A549 (cell line): ENCODE results near the gene ANO3. TPM values are rescaled to one million over a fixed set of nuclear protein-coding genes. Genes with fewer than 3 reads are reported as not detected.
"Not testable (repeated sequence)": the region's sequence is repeated elsewhere in the genome, so short reads cannot be mapped to it uniquely, and the experiment has no call there.

Source experiments
- ATAC-seq, 2 experiments: fragments of 200-7000 bp in 1 of 2; fragments of >200 bp in 1 of 2; cut with Nextera tagmentation in 1 of 2; cut with Tn5 transposase in 1 of 2; 3 replicates each; pipeline versions ENCODE4 v1.8.0 to v1.9.1; 2018 to 2020; ENCODE audit warnings: mild to moderate bottlenecking in 1 of 2, moderate library complexity in 1 of 2
- CTCF ChIA-PET: fragments of 300-600 bp; sonication (Branson Sonifier 250); formaldehyde crosslinking; extraction: SDS; loops from one replicate; lab custom pipeline; 2021; ENCODE audit warnings: antibody characterized with exemption, inconsistent platforms; lab: Yijun Ruan, JAX
- POLR2A ChIA-PET: fragments of 350-600 bp; formaldehyde crosslinking; extraction: SDS; loops from one replicate; lab custom pipeline; 2021; ENCODE audit warnings: antibody characterized with exemption, inconsistent platforms; lab: Yijun Ruan, JAX
- DNase-seq, 2 experiments: peaks; one replicate each; pipeline versions ENCODE4 v3.0.0 to v3.0.0-alpha.2; 2011 to 2016; ENCODE audit warnings: low read depth in 1 of 2, low spot score in 1 of 2
- FAIRE-seq: peaks from 2 replicates; lab custom pipeline; 2011; peaks lifted over from hg19 to GRCh38; lab: Jason Lieb, UNC
- H3K27ac ChIP-seq, 2 experiments: fragments of >200 bp; sonication (Bioruptor Twin); formaldehyde crosslinking; 3 replicates each; pipeline ENCODE4 v1.5.1; 2016 to 2017
- H3K4me1 ChIP-seq: fragments of >200 bp; sonication (Bioruptor Twin); formaldehyde crosslinking; 3 replicates; pipeline ENCODE4 v1.6.1; 2016
- H3K4me2 ChIP-seq: fragments of >200 bp; sonication (Bioruptor Twin); formaldehyde crosslinking; 3 replicates; pipeline ENCODE4 v1.6.1; 2016
- H3K4me3 ChIP-seq: fragments of >200 bp; sonication (Bioruptor Twin); formaldehyde crosslinking; 3 replicates; pipeline ENCODE4 v1.5.1; 2016
- H3K9me3 ChIP-seq: fragments of >200 bp; sonication (Bioruptor Twin); formaldehyde crosslinking; 3 replicates; pipeline ENCODE4 v1.6.1; 2016
- BHLHE40 ChIP-seq: IDR thresholded peaks from 2 replicates; pipeline ENCODE4 v1.6.1; 2012; ENCODE audit warnings: low read depth, low read length, inconsistent platforms
- CBX2 ChIP-seq: fragments of 200-600 bp; sonication (generic); IDR thresholded peaks from 2 replicates; pipeline ENCODE4 v1.6.1; 2016; ENCODE audit warnings: low read depth, mild to moderate bottlenecking, borderline replicate concordance
- CEBPB ChIP-seq, 2 experiments: fragments of >200 bp in 1 of 2; sonication (Bioruptor Twin) in 1 of 2; formaldehyde crosslinking in 1 of 2; IDR thresholded peaks; 2 replicates each; pipeline ENCODE4 v1.6.1; 2012 to 2016
- CHD4 ChIP-seq: fragments of 200-600 bp; sonication (generic); IDR thresholded peaks from 2 replicates; pipeline ENCODE4 v1.6.1; 2016; ENCODE audit warnings: antibody characterized with exemption, mild to moderate bottlenecking, borderline replicate concordance
- EP300 ChIP-seq, 2 experiments: fragments of >200 bp; sonication (Bioruptor Twin); formaldehyde crosslinking; IDR thresholded peaks; 2 replicates in 1 of 2; 3 replicates in 1 of 2; pipeline ENCODE4 v1.6.1; 2016 to 2017
- FOSB ChIP-seq: fragments of 250-450 bp; sonication (Bioruptor Pico); IDR thresholded peaks from 2 replicates; pipeline ENCODE4 v1.5.0; 2020; ENCODE audit warnings: mild to moderate bottlenecking, moderate library complexity
- HOXB5 ChIP-seq: fragments of 250-450 bp; sonication (Bioruptor Pico); IDR thresholded peaks from 2 replicates; pipeline ENCODE4 v1.5.0; 2020; ENCODE audit warnings: mild to moderate bottlenecking, moderate library complexity
- KDM5A ChIP-seq: fragments of 200-600 bp; sonication (generic); IDR thresholded peaks from 2 replicates; pipeline ENCODE4 v1.6.1; 2016; ENCODE audit warnings: antibody characterized with exemption, mild to moderate bottlenecking
- MAFK ChIP-seq: fragments of 450-650 bp; IDR thresholded peaks from 2 replicates; pipeline ENCODE4 v1.6.1; 2014; ENCODE audit not compliant: partially characterized antibody
- MAZ ChIP-seq: fragments of 150-350 bp; IDR thresholded peaks from 2 replicates; pipeline ENCODE4 v1.6.1; 2014; ENCODE audit warnings: antibody characterized with exemption, low read depth, low read length, borderline replicate concordance
- NPAS2 ChIP-seq: fragments of 250-450 bp; sonication (Bioruptor Pico); IDR thresholded peaks from 2 replicates; pipeline ENCODE4 v1.8.0; 2022; ENCODE audit warnings: mild to moderate bottlenecking, moderate library complexity, borderline replicate concordance
- NR3C1 ChIP-seq: fragments of >200 bp; sonication (Bioruptor Twin); formaldehyde crosslinking; IDR thresholded peaks from 3 replicates; pipeline ENCODE4 v1.6.1; 2017
- POLR2A ChIP-seq: IDR thresholded peaks from 2 replicates; pipeline ENCODE4 v1.6.1; 2012; ENCODE audit warnings: mild to moderate bottlenecking, low read length
- POLR2AphosphoS2 ChIP-seq: conservative IDR thresholded peaks from 2 replicates; pipeline ENCODE4 v1.6.1; 2012; ENCODE audit warnings: low read length, improper control_type of control experiment, inconsistent platforms
- RAD21 ChIP-seq, 2 experiments: fragments of >200 bp in 1 of 2; sonication (Bioruptor Twin) in 1 of 2; formaldehyde crosslinking in 1 of 2; IDR thresholded peaks in 1 of 2; conservative IDR thresholded peaks in 1 of 2; 2 replicates in 1 of 2; 3 replicates in 1 of 2; pipeline ENCODE4 v1.6.1; 2012 to 2018; ENCODE audit warnings: inconsistent platforms in 1 of 2
- RCOR1 ChIP-seq: fragments of 150-350 bp; IDR thresholded peaks from 2 replicates; pipeline ENCODE4 v1.6.1; 2014; ENCODE audit warnings: antibody characterized with exemption, low read length, low read depth
- ZNF302 ChIP-seq: fragments of 250-450 bp; sonication (Bioruptor Pico); IDR thresholded peaks from 2 replicates; pipeline ENCODE4 v1.9.0; 2021; ENCODE audit warnings: inconsistent platforms, mild to moderate bottlenecking, moderate library complexity
- WGBS: methylation state at CpG from one replicate; pipeline ENCODE4 v1.1.6; 2017; ENCODE audit errors: missing lambda C conversion rate; 5-methylcytosine and 5-hydroxymethylcytosine counted together
- polyA plus RNA-seq, 4 experiments: library from polyadenylated mRNA; depleted of rRNA in 3 of 4; stranded (reverse); fragments of >200 nt; fragmentation: RNase III in 1 of 4; extraction: RNeasy Plus Mini Kit Qiagen cat#74134 plus additional on column Dnase treatment in 1 of 4; gene quantifications; 2 replicates in 3 of 4; 3 replicates in 1 of 4; pipeline ENCODE4 v1.2.3, GENCODE V29; 2011 to 2017
- TF ChIP-seq, protein P1 (sequence below): fragments of 250-450 bp; sonication (Bioruptor Pico); IDR thresholded peaks from 2 replicates; pipeline ENCODE4 v1.5.0; 2021; ENCODE audit warnings: mild to moderate bottlenecking, moderate library complexity, borderline replicate concordance
- TF ChIP-seq, protein P2 (sequence below): IDR thresholded peaks from 2 replicates; pipeline ENCODE4 v1.6.1; 2012
- TF ChIP-seq, protein P3 (sequence below): IDR thresholded peaks from 2 replicates; pipeline ENCODE4 v1.6.1; 2012; ENCODE audit warnings: low read depth, borderline replicate concordance
- TF ChIP-seq, protein P4 (sequence below): fragments of >200 bp; sonication (Bioruptor Twin); formaldehyde crosslinking; IDR thresholded peaks from 3 replicates; pipeline ENCODE4 v1.6.1; 2016

Gene ANO3
- polyA plus RNA-seq, 2 of the 4 experiments (the other 2 are of a cell fraction): not detected

DNA sequence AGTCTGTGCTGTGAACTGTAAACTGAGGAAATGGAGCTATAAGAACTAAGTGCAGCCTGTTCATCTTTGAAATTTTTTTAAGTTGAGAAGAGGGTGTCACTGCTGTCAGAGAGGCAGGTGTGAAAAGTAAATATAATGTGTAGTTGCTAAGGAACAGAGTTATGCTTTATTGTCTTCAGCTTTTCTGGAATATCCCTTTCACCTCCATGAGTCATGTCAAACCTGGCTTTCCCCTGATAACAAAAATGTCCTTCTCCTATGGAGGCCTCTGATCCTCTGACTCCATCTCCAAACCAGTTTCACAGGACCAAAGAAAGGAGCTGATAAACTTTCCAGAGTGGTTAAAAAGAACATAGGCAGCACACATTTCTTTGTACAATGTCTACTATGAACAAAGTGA, 252.9 kb downstream of the ANO3 start (continued):
- TF ChIP-seq, protein P1, sequence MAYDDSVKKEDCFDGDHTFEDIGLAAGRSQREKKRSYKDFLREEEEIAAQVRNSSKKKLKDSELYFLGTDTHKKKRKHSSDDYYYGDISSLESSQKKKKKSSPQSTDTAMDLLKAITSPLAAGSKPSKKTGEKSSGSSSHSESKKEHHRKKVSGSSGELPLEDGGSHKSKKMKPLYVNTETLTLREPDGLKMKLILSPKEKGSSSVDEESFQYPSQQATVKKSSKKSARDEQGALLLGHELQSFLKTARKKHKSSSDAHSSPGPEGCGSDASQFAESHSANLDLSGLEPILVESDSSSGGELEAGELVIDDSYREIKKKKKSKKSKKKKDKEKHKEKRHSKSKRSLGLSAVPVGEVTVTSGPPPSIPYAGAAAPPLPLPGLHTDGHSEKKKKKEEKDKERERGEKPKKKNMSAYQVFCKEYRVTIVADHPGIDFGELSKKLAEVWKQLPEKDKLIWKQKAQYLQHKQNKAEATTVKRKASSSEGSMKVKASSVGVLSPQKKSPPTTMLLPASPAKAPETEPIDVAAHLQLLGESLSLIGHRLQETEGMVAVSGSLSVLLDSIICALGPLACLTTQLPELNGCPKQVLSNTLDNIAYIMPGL (CRISPR knock-in tag): no peak
- TF ChIP-seq, protein P2, sequence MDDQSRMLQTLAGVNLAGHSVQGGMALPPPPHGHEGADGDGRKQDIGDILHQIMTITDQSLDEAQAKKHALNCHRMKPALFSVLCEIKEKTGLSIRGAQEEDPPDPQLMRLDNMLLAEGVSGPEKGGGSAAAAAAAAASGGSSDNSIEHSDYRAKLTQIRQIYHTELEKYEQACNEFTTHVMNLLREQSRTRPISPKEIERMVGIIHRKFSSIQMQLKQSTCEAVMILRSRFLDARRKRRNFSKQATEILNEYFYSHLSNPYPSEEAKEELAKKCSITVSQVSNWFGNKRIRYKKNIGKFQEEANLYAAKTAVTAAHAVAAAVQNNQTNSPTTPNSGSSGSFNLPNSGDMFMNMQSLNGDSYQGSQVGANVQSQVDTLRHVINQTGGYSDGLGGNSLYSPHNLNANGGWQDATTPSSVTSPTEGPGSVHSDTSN: no peak

DNA sequence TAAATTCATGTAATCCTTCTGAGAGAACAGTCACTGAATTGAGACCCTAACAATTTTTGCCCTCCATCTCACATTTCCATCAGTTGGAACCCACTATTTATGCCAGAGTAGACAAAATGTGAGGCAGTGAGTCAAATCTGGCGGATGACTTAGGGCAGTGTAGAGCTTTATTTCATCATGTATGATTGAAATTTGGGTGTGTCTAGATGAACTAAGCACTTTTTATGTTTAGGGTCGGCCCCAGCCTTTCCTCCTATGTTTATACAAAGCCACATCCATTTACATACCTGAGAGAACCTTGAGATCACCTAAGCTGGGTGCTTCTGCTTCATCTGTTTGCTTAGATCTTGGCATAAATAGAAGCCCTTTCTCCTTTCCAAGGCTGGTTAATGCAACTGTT, 255.1 kb downstream of the ANO3 start:
- Histone ChIP-seq H3K4me2 (no peak overlapping the region), H3K9me3 (no peaks in the 10 kb centered on the region), H3K4me1 (no peaks in the 10 kb centered on the region), H3K4me3 (no peak overlapping the region), H3K27ac (no peak overlapping the region)
- TF ChIP-seq FOSB (CRISPR knock-in tag) (no peak), RCOR1 (no peak), KDM5A (no peak), NR3C1 (no peak), CHD4 (no peak), ZNF302 (no peak), HOXB5 (CRISPR knock-in tag) (no peak), POLR2A (no peak), MAZ (no peak), MAFK (no peak)
- TF ChIP-seq, protein P2: no peak
- TF ChIP-seq, protein P1 (CRISPR knock-in tag): no peak
- TF ChIP-seq, protein P3, sequence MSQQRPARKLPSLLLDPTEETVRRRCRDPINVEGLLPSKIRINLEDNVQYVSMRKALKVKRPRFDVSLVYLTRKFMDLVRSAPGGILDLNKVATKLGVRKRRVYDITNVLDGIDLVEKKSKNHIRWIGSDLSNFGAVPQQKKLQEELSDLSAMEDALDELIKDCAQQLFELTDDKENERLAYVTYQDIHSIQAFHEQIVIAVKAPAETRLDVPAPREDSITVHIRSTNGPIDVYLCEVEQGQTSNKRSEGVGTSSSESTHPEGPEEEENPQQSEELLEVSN: no peak
- WGBS: 44% methylated on average over 2 of the region's 2 CpGs
- FAIRE-seq (no peak), DNase-seq (no peak), ATAC-seq (no peak)
- ChIA-PET CTCF (interaction anchor here (1.5 kb wide), 1 partner anchor 63 kb away, joined by 4 read pairs; no protein-coding TSS in a partner anchor), POLR2A (no interaction called here)

DNA sequence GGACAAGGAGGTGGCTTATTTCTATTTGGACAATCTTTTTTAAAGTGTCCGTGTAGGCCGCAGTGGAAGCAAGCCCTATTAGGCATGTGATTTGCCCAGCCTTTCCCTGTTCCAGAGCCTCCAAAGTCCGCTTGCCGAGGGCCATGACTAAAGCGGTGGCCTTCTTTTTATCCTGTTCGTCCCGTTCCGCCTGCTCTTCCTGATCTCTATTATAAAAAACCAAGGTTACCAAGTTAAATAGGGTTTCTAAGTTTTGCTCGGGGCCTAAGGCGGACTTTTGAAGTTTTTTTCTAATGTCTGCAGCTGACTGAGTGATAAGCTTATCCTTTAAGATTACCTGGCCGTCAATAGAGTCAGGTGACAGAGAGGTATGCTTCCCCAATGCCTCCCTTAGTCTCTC, 261.8 kb downstream of the ANO3 start:
- CTCF ChIA-PET: no interaction called here
- DNase-seq (no peak), ATAC-seq (no peak), FAIRE-seq (no peak)
- no peak for TF ChIP-seq HOXB5 (CRISPR knock-in tag)
- no peak for TF ChIP-seq NR3C1
- no peak for TF ChIP-seq NPAS2 (CRISPR knock-in tag)
- TF ChIP-seq EP300 (IDR thresholded peaks at IDR 0.05): no peak
- no peak for TF ChIP-seq BHLHE40
- no peak for TF ChIP-seq RAD21 (conservative IDR thresholded peaks at IDR 0.05 in 1 of 2, IDR thresholded peaks at IDR 0.05 in 1 of 2)
- TF ChIP-seq, protein P4, sequence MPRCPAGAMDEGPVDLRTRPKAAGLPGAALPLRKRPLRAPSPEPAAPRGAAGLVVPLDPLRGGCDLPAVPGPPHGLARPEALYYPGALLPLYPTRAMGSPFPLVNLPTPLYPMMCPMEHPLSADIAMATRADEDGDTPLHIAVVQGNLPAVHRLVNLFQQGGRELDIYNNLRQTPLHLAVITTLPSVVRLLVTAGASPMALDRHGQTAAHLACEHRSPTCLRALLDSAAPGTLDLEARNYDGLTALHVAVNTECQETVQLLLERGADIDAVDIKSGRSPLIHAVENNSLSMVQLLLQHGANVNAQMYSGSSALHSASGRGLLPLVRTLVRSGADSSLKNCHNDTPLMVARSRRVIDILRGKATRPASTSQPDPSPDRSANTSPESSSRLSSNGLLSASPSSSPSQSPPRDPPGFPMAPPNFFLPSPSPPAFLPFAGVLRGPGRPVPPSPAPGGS: no peak
- TF ChIP-seq RCOR1: no peak
- TF ChIP-seq POLR2AphosphoS2: no peak
- no peak for TF ChIP-seq CEBPB (IDR thresholded peaks at IDR 0.05)
- TF ChIP-seq CBX2: no peak
- POLR2A ChIA-PET: no interaction called here
- H3K4me2 ChIP-seq: no peak overlapping the region
- no peaks in the 10 kb centered on the region for H3K4me1 ChIP-seq
- no peak overlapping the region for H3K4me3 ChIP-seq
- no peak overlapping the region for H3K27ac ChIP-seq
- WGBS: 76% methylated on average over 11 of the region's 11 CpGs
- H3K9me3 ChIP-seq: no peaks in the 10 kb centered on the region

DNA sequence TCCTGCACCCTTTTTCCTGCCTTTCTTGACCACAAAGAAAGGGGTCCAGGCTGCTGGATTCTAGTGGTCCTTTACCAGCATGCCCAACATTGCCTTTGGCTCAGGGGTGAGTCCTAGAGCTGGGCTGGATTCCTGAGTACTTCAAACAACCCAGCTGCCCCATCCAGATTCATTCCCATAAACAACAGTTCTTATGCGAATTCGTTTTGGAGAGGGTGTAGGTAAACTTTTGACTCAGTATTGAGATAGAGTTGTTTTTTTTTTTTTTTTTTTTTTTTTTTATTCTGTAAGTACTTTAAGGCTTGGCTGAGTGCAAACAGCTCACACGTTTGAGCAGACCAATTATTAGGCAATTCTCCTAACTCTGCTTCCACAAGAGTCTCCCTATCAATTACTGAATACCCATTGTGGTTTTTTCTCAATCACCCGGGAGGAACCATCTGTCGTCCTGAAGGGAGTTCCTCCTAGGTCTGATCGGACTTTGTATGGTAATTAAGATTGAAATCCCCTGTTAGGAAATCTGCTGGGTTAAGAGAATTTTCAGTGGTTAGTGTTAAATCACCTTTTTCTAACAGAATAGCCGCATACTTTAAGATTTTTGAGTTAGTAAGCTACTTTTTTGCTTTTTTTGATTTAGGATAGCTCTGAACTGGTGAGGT, 263.4 kb downstream of the ANO3 start:
- POLR2A ChIA-PET, FAIRE-seq, H3K9me3 ChIP-seq, H3K4me2 ChIP-seq, DNase-seq, H3K4me1 ChIP-seq, H3K4me3 ChIP-seq, ATAC-seq, H3K27ac ChIP-seq, CTCF ChIA-PET: not testable (repeated sequence)
- WGBS: 49% methylated on average over 7 of the region's 7 CpGs
